Keratinocyte (primary cell): ENCODE measurements around the gene HNRNPM. TPM values are rescaled to one million over a fixed set of nuclear protein-coding genes. Genes with fewer than 3 reads are reported as not detected.

ENCODE experiments used
- DNase-seq: peaks from one replicate; pipeline ENCODE4 v3.0.0-alpha.2; 2011; ENCODE audit warnings: low read depth, missing footprints, low spot score
- FAIRE-seq: peaks from 2 replicates; lab custom pipeline; 2011; peaks lifted over from hg19 to GRCh38; lab: Jason Lieb, UNC
- H2AFZ ChIP-seq: 2 replicates; pipeline ENCODE4 v1.6.0; 2012; ENCODE audit warnings: low read length, control low read depth, inconsistent platforms; ENCODE audit not compliant: control insufficient read depth
- H3K27ac ChIP-seq: 2 replicates; pipeline ENCODE4 v1.5.1; 2011; ENCODE audit warnings: low read length; ENCODE audit not compliant: control insufficient read depth, insufficient read depth
- H3K27me3 ChIP-seq: 3 replicates; pipeline ENCODE4 v1.6.0; 2011; ENCODE audit warnings: low read length; ENCODE audit not compliant: control insufficient read depth, insufficient read depth; ENCODE audit errors: extremely low read depth
- H3K36me3 ChIP-seq, 2 experiments: 2 replicates in 1 of 2; 3 replicates in 1 of 2; pipeline ENCODE4 v1.5.1; 2011; ENCODE audit warnings: low read length in 2 of 2, mild to moderate bottlenecking in 1 of 2; ENCODE audit not compliant: control insufficient read depth in 2 of 2, insufficient read depth in 2 of 2; ENCODE audit errors: extremely low read depth in 1 of 2
- H3K4me1 ChIP-seq: 3 replicates; pipeline ENCODE4 v1.5.1; 2011; ENCODE audit warnings: low read length; ENCODE audit not compliant: control insufficient read depth, insufficient read depth; ENCODE audit errors: extremely low read depth
- H3K4me2 ChIP-seq: 3 replicates; pipeline ENCODE4 v1.6.0; 2011; ENCODE audit warnings: low read depth, low read length; ENCODE audit not compliant: control insufficient read depth, insufficient read depth; ENCODE audit errors: extremely low read depth
- H3K4me3 ChIP-seq, 3 experiments: fragments of 200-600 bp in 1 of 3; sonication (generic) in 1 of 3; 2 replicates in 2 of 3; 3 replicates in 1 of 3; pipeline ENCODE4 v1.5.1; 2011 to 2016; ENCODE audit warnings: low read length in 3 of 3, mild to moderate bottlenecking in 3 of 3, control low read depth in 2 of 3, inconsistent platforms in 1 of 3, low read depth in 1 of 3, mixed read lengths in 1 of 3, mixed run types in 1 of 3, moderate library complexity in 1 of 3; ENCODE audit not compliant: control insufficient read depth in 2 of 3, insufficient read depth in 2 of 3; ENCODE audit errors: extremely low read depth in 1 of 3
- H3K79me2 ChIP-seq: 2 replicates; pipeline ENCODE4 v1.6.0; 2012; ENCODE audit warnings: low read length; ENCODE audit not compliant: control insufficient read depth, insufficient read depth
- H3K9ac ChIP-seq: 3 replicates; pipeline ENCODE4 v1.6.0; 2011; ENCODE audit warnings: low read length; ENCODE audit not compliant: control insufficient read depth, insufficient read depth; ENCODE audit errors: extremely low read depth
- H3K9me1 ChIP-seq: 3 replicates; pipeline ENCODE4 v1.6.0; 2011; ENCODE audit warnings: low read length; ENCODE audit not compliant: control insufficient read depth, insufficient read depth; ENCODE audit errors: extremely low read depth
- H3K9me3 ChIP-seq: 2 replicates; pipeline ENCODE4 v1.5.1; 2012; ENCODE audit warnings: low read depth, low read length; ENCODE audit not compliant: control insufficient read depth
- H4K20me1 ChIP-seq: 3 replicates; pipeline ENCODE4 v1.6.0; 2011; ENCODE audit warnings: low read length; ENCODE audit not compliant: control insufficient read depth, insufficient read depth; ENCODE audit errors: extremely low read depth
- CTCF ChIP-seq, 3 experiments: IDR thresholded peaks in 1 of 3; conservative IDR thresholded peaks in 1 of 3; optimal IDR thresholded peaks in 1 of 3; 2 replicates in 2 of 3; 3 replicates in 1 of 3; pipeline versions ENCODE3 to v1.5.1; 2011; ENCODE audit warnings: low read length in 3 of 3, mild to moderate bottlenecking in 3 of 3, moderate library complexity in 2 of 3, control low read depth in 1 of 3, inconsistent platforms in 1 of 3; ENCODE audit not compliant: insufficient read depth in 2 of 3; ENCODE audit errors: extremely low read depth in 1 of 3
- EZH2 ChIP-seq: IDR thresholded peaks from one replicate; pipeline ENCODE4 v1.6.1; 2012; ENCODE audit warnings: inconsistent platforms, mild to moderate bottlenecking, low read length, moderate library complexity
- dilution Hi-C: fragments of 300-500 bp; cut with MboI; formaldehyde crosslinking; loops from one replicate; pipeline ENCODE4 v1.7.0; 2020; ENCODE audit warnings: low sequenced_read_pairs; ENCODE audit not compliant: extremely low pct_ligation_motif_present
- polyA plus RNA-seq, 5 experiments: library from polyadenylated mRNA; depleted of rRNA in 3 of 5; stranded (reverse) in 3 of 5; stranded (forward) in 1 of 5; unstranded in 1 of 5; fragments of >200 nt; gene quantifications; 1 replicate in 1 of 5; 2 replicates in 3 of 5; 3 replicates in 1 of 5; pipeline versions ENCODE4 v1.2.1 to v1.2.3, GENCODE V29; 2011 to 2012; ENCODE audit warnings: missing spikeins in 2 of 5, low read depth in 1 of 5, low replicate concordance in 1 of 5

Gene HNRNPM
- polyA plus RNA-seq, 1 donor (not counting 4 experiments of a cell fraction or from before 2014, with no cell fraction given), result 126 TPM

DNA sequence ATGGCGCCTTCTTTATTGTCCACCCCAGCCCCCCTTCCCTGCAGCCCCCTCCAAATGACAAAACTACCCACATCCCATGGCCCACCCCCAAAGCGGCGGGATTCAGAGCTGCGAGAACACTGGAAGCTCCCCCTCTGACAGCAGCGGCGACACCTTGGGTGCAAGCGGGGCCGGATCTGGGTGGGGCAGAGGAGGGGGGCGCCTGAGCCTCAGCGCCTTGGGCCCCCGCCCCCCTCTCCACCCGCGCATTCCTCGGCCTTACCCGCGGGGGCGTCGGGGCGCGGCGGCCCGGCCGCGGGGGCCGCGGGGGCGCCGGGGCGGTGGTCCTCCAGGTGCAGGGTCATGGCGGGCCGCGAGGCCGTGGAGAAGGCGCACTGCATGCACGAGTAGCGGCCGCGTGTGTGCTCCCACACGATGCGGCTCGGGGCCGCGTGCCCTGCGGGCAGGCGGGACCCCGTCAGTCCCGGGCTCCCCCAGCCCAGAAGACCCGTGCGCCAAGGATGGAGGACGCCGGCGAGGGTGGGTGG is 65.9 kb downstream of the HNRNPM start:
- H3K9me1 ChIP-seq, result no peaks in the 10 kb centered on the region
- H3K4me2 ChIP-seq, result no peak overlapping the region
- H3K9ac ChIP-seq, result no peak overlapping the region
- peaks cover 0 to 3% of the 10 kb centered on the region in 2 experiments for H3K36me3 ChIP-seq
- no peaks in the 10 kb centered on the region for H3K27me3 ChIP-seq
- H3K27ac ChIP-seq, result no peak overlapping the region
- H3K79me2 ChIP-seq, result no peaks in the 10 kb centered on the region
- dilution Hi-C loops, result no loop called here
- no peaks in the 10 kb centered on the region for H4K20me1 ChIP-seq
- H3K9me3 ChIP-seq, result no peaks in the 10 kb centered on the region
- TF ChIP-seq EZH2 (no peak), CTCF (optimal IDR thresholded peaks at IDR 0.05 in 1 of 3, IDR thresholded peaks at IDR 0.05 in 1 of 3, conservative IDR thresholded peaks at IDR 0.05 in 1 of 3; ENCODE audit: extremely low read depth in 1 of 3, insufficient read depth in 2 of 3, low read length in 3 of 3) (no peak)
- no peak for DNase-seq
- H3K4me1 ChIP-seq, result peaks cover 13% of the 10 kb centered on the region
- peak overlapping the region in 1 of 3 experiments; percentile 40 for H3K4me3 ChIP-seq
- FAIRE-seq, result no peak
- H2AFZ ChIP-seq, result no peak overlapping the region

DNA sequence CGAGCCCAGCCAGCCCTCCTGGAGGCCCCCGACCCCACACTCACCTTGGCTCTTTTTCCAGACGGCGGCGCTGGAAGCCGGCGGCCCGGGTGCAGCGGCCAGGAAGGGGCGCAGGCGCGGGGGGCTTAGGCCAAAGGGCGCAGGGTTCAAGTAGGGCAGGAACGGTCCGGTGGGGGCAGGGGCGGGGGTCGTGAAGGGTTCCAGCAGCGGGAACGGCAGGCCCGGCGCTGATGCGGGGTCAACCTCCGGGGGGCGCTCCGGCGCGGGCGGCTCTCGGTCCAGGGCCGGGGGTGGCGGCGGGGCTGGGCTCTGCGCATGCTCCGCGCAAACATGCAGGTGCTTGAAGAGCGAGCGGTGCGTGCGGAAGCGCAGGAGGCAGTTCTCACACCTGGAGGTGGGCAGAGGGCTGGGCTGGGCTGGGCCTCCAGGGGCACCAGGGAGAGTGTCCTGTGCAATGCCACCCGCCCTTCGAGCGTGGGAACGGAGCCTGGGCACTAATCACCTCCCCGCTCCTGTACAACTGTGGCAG is 66.9 kb downstream of the HNRNPM start:
- H3K4me3 ChIP-seq, result peak overlapping the region; percentile 13 to 40 (median 25)
- FAIRE-seq (no peak), DNase-seq (no peak)
- dilution Hi-C loops, result no loop called here
- H3K9me1 ChIP-seq, result no peaks in the 10 kb centered on the region
- peak overlapping the region; percentile 54 for H3K27ac ChIP-seq
- H3K27me3 ChIP-seq, result no peaks in the 10 kb centered on the region
- TF ChIP-seq EZH2, result no peak
- TF ChIP-seq CTCF (optimal IDR thresholded peaks at IDR 0.05 in 1 of 3, IDR thresholded peaks at IDR 0.05 in 1 of 3, conservative IDR thresholded peaks at IDR 0.05 in 1 of 3; ENCODE audit: extremely low read depth in 1 of 3, insufficient read depth in 2 of 3, low read length in 3 of 3), result peak in 2 of 3 experiments; percentile 35 to 42
- H3K9me3 ChIP-seq, result no peaks in the 10 kb centered on the region
- H2AFZ ChIP-seq, result peak overlapping the region; percentile 53
- H3K4me1 ChIP-seq, result peaks cover 13% of the 10 kb centered on the region
- peak overlapping the region; percentile 64 for H3K4me2 ChIP-seq
- no peaks in the 10 kb centered on the region for H3K79me2 ChIP-seq
- peaks cover 0 to 3% of the 10 kb centered on the region in 2 experiments for H3K36me3 ChIP-seq
- no peaks in the 10 kb centered on the region for H4K20me1 ChIP-seq
- H3K9ac ChIP-seq, result peak overlapping the region; percentile 61
